Peyer's patch (tissue), 4 donors: ENCODE results near the gene ACOX1.

Experiments
- CTCF ChIP-seq, 6 experiments: fragments of 450-650 bp in 4 of 6; fragments of 200-600 bp in 2 of 6; sonication (generic) in 1 of 6; IDR thresholded peaks; one replicate each; pipeline ENCODE4 v1.5.1; 2017 to 2019; ENCODE audit warnings: antibody characterized with exemption in 6 of 6, mild to moderate bottlenecking in 3 of 6, moderate library complexity in 1 of 6
- POLR2A ChIP-seq, 2 donors: fragments of 450-650 bp; IDR thresholded peaks; one replicate each; pipeline ENCODE4 v1.5.1; 2017; ENCODE audit warnings: antibody characterized with exemption in 2 of 2, mild to moderate bottlenecking in 2 of 2, moderate library complexity in 2 of 2

- TF ChIP-seq CTCF (IDR thresholded peaks at IDR 0.05) (no peak), POLR2A (IDR thresholded peaks at IDR 0.05) (no peak)
Observed at GRCh38 chr17:75970626-75971025, 8.3 kb downstream of the ACOX1 start.
